Omental fat pad (tissue), 4 donors: ENCODE results near the gene SUCLG2. TPM values are rescaled to one million over a fixed set of nuclear protein-coding genes. Genes with fewer than 3 reads are reported as not detected.

Source experiments
- ATAC-seq: fragments of 150-250 bp; one replicate; pipeline ENCODE4 v1.9.1; 2016; ENCODE audit warnings: mild to moderate bottlenecking, moderate library complexity; ENCODE audit not compliant: low FRiP score
- DNase-seq: peaks from one replicate; pipeline ENCODE4 v3.0.0-alpha.2; 2019; ENCODE audit warnings: low spot score
- total RNA-seq, 4 donors: library from RNA; depleted of rRNA; stranded (reverse); fragments of >200 nt; gene quantifications; one replicate each; pipeline ENCODE4 v1.1.0, GENCODE V29; 2016
- TF ChIP-seq, protein P1 (sequence below), 3 donors: fragments of 450-650 bp; IDR thresholded peaks; one replicate each; pipeline ENCODE4 v1.5.1; 2016 to 2017; ENCODE audit warnings: antibody characterized with exemption in 3 of 3, mild to moderate bottlenecking in 3 of 3, moderate library complexity in 2 of 3

Gene SUCLG2
- total RNA-seq, 4 donors from 2014 or later: 37.5 to 52.2 (median 42.1) TPM

DNA sequence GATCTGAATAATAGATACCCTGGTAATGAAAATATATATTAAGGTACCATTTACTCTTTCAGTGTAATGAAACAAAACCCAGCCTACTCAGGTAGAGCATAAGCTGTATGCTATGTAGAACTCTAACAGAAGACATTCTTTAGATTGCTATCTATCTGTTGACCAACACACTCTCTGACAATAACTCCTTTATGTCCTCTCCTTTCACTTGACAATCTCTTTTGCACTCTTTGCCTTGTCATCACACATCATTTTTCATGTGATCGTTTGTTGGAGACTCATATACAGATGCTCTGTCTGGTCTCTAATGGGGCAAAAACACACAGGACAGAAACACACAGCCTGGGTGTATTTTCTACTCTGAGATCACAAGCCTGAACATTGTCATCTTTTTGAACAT is 35.4 kb upstream of the SUCLG2 start:
- TF ChIP-seq, protein P1, sequence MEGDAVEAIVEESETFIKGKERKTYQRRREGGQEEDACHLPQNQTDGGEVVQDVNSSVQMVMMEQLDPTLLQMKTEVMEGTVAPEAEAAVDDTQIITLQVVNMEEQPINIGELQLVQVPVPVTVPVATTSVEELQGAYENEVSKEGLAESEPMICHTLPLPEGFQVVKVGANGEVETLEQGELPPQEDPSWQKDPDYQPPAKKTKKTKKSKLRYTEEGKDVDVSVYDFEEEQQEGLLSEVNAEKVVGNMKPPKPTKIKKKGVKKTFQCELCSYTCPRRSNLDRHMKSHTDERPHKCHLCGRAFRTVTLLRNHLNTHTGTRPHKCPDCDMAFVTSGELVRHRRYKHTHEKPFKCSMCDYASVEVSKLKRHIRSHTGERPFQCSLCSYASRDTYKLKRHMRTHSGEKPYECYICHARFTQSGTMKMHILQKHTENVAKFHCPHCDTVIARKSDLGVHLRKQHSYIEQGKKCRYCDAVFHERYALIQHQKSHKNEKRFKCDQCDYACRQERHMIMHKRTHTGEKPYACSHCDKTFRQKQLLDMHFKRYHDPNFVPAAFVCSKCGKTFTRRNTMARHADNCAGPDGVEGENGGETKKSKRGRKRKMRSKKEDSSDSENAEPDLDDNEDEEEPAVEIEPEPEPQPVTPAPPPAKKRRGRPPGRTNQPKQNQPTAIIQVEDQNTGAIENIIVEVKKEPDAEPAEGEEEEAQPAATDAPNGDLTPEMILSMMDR (IDR thresholded peaks at IDR 0.05): no peak
- no peak for DNase-seq
- ATAC-seq: no peak

DNA sequence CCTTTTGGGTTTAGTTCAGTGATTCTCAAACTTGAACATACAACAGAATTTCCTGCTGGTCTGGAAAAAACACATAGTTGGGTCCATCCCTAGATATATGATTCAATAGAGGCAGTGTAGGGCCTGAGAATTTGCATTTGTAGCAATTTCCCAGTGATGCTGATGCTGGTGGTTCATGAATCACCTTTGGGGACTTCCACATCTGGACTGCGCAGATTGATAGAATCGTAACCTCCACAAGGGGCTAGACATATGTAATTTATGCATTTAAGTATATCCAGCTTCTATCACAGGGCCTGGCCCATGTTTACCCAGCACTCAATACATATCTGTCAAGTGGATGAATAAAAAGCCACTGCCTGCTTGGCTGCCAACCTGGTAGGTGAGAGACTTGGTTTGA is 33.8 kb upstream of the SUCLG2 start:
- no peak for DNase-seq
- no peak for ATAC-seq
- TF ChIP-seq, protein P1 (IDR thresholded peaks at IDR 0.05): no peak

DNA sequence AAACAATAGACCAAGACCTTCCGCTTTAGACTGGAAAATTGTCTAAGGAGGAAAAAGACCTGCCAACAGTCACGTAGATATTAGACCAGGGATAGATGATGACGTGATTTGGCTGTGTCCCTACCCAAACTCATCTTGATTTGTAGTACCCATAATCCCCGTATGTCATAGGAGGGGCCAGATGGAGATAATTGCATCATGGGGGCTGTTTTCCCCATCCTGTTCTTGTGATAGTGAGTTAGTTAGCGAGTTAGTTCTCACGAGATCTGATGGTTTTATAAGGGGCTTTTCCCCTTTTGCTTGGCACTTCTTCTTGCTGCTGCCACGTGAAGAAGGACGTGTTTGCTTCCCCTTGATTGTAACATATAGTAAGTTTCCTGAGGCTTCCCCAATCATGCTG is 31.7 kb upstream of the SUCLG2 start:
- TF ChIP-seq, protein P1 (IDR thresholded peaks at IDR 0.05): no peak
- DNase-seq (no peak), ATAC-seq (no peak)

DNA sequence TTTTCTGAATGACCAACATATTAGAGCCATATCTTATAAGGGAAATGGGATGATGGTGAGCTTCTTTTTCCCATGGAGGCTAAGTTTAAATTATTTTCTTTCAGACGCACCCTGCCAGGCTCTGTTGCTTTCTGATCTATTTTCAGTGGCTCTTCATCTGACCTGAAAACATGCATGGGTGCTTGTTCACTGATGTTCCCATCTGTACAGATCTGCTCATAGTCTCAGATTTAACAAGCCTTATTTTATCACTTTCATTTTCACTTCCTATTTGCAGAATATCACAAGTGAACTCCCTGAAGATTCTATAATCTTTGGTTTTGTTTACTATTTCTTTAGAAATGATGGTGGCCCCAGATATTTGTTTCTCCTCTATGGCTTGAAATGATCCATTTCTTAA is 31.1 kb upstream of the SUCLG2 start:
- ATAC-seq: no peak
- TF ChIP-seq, protein P1 (IDR thresholded peaks at IDR 0.05): no peak
- DNase-seq: no peak

DNA sequence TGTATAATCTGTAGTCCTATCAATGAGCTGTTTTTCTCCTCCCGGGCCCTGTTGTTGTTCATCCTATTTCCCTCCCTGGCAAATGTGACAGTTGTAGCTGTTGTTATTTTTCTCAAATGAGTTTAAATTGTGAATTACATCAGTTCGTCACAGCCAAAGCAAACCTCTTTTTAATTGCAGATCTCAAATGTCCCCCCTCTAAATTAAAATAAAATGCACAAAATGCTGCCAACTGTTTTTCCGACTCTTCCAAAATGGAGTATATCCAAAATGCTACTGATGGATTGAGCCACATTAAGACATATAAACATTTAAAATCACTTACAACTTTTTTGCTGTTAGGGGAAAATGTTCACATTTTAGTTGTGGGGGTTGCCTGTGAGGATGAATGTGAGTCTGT is 29.8 kb upstream of the SUCLG2 start:
- TF ChIP-seq, protein P1 (IDR thresholded peaks at IDR 0.05): no peak
- DNase-seq (no peak), ATAC-seq (no peak)

DNA sequence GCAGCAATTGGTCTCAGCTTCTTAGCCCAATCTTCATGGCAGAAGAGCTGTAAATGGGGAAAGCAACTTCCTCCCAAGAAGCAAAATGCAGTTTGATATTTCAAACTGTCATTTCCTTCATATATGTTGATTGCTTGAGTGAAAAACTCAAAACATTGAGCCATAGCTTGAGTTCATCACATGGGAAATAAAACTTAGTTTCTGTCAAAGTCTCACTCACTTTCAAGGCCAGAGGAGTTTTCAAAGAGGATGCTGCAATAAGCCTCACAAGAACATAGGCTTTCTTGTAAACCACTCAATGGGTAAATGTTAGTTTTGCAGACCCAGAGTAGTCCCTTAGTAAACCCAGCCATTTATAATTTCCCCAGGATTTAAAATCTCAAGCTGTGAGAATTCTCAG is 29.1 kb upstream of the SUCLG2 start:
- no peak for ATAC-seq
- TF ChIP-seq, protein P1 (IDR thresholded peaks at IDR 0.05): no peak
- DNase-seq: no peak

DNA sequence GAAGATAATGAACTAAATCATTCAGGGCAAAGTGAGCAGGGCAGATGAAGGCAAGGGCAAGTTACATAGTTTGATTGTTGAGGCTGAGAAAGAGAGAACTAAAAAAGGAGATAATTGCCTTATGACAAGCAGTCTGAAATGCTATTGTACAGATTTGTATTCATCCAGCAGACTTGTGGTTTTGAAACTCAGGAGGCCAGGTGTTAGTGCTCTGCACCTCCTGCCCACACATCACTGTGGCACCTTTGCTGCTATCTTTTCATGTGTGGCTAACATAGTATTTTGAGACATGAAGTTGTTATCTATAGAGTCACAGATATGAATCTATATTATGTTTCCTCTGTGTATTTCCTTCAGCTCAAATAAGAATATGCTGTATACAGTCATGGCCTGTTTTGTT is 24.3 kb upstream of the SUCLG2 start:
- no peak for DNase-seq
- TF ChIP-seq, protein P1 (IDR thresholded peaks at IDR 0.05): no peak
- ATAC-seq: no peak
